HG02642 (cell line): ENCODE data around the gene LRRC8D.

Experiments
- ATAC-seq: cut with Tn5 transposase; IDR thresholded peaks from one replicate; pipeline ENCODE4 v1.9.1; 2021; ENCODE audit warnings: mild to moderate bottlenecking; ENCODE audit not compliant: unreplicated experiment, poor library complexity

Gene LRRC8D

GRCh38 chr1:89832496-89833127, 11.8 kb downstream of the LRRC8D start:
- ATAC-seq = no peak

- no peak for ATAC-seq
Measured at GRCh38 chr1:89833183-89834082, 12.6 kb downstream of the LRRC8D start.

- ATAC-seq = no peak
Measured at GRCh38 chr1:89834083-89834704, 13.4 kb downstream of the LRRC8D start.

- ATAC-seq = no peak
Measured at GRCh38 chr1:89836252-89837035, 15.6 kb downstream of the LRRC8D start.

GRCh38 chr1:89837036-89837481, 16.2 kb downstream of the LRRC8D start:
- ATAC-seq = no peak

GRCh38 chr1:89837510-89837909, 16.7 kb downstream of the LRRC8D start:
- ATAC-seq = no peak

GRCh38 chr1:89839516-89839915, 18.7 kb downstream of the LRRC8D start:
- no peak for ATAC-seq

- ATAC-seq = no peak
Measured at GRCh38 chr1:89841507-89841906, 20.7 kb downstream of the LRRC8D start.

- ATAC-seq = peak; percentile 50
Measured at GRCh38 chr1:89842567-89843272, 21.9 kb downstream of the LRRC8D start.

GRCh38 chr1:89843273-89844130, 22.7 kb downstream of the LRRC8D start:
- ATAC-seq = peak; percentile 92

- no peak for ATAC-seq
Measured at GRCh38 chr1:89844241-89844807, 23.5 kb downstream of the LRRC8D start.

GRCh38 chr1:89844860-89845259, 24.0 kb downstream of the LRRC8D start:
- no peak for ATAC-seq

GRCh38 chr1:89847191-89847729, 26.4 kb downstream of the LRRC8D start:
- ATAC-seq = no peak

- no peak for ATAC-seq
Measured at GRCh38 chr1:89850844-89851415, 30.1 kb downstream of the LRRC8D start.

GRCh38 chr1:89854140-89854539, 33.3 kb downstream of the LRRC8D start:
- no peak for ATAC-seq

GRCh38 chr1:89855413-89856123, 34.7 kb downstream of the LRRC8D start:
- ATAC-seq = peak; percentile 82

- ATAC-seq = no peak
Measured at GRCh38 chr1:89863165-89863830, 42.5 kb downstream of the LRRC8D start.
